ENCODE measurements around the gene AMN1. TPM values are rescaled to one million over a fixed set of nuclear protein-coding genes. Genes with fewer than 3 reads are reported as not detected.
"Not testable (repeated sequence)": the region's sequence is repeated elsewhere in the genome, so short reads cannot be mapped to it uniquely, and the experiment has no call there.

The AMN1 gene
- total RNA-seq, 1 donor from 2014 or later = 13.7 TPM

DNA sequence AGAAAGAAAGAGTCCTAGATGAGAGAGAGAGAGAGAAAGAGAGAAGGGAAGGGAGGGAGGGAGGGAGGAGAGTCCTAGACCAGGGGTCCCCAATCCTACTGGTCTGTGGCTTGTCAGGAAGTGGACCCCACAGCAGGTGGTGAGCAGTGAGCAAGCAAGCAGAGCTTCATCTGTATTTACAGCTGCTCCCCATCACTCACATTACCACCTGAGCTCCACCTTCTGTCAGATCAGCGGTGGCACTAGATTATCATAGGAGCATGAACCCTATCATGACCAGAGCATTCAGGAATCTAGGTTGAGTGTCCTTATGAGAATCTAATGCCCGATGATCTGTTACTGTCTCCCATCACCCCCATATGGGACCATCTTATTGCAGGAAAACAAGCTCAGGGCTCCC is 39.2 kb upstream of the AMN1 start:
- TF ChIP-seq, protein P1, sequence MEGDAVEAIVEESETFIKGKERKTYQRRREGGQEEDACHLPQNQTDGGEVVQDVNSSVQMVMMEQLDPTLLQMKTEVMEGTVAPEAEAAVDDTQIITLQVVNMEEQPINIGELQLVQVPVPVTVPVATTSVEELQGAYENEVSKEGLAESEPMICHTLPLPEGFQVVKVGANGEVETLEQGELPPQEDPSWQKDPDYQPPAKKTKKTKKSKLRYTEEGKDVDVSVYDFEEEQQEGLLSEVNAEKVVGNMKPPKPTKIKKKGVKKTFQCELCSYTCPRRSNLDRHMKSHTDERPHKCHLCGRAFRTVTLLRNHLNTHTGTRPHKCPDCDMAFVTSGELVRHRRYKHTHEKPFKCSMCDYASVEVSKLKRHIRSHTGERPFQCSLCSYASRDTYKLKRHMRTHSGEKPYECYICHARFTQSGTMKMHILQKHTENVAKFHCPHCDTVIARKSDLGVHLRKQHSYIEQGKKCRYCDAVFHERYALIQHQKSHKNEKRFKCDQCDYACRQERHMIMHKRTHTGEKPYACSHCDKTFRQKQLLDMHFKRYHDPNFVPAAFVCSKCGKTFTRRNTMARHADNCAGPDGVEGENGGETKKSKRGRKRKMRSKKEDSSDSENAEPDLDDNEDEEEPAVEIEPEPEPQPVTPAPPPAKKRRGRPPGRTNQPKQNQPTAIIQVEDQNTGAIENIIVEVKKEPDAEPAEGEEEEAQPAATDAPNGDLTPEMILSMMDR (IDR thresholded peaks at IDR 0.05) = no peak
- Mint-ChIP-seq H3K27me3 (no peaks in the 10 kb centered on the region), H3K9me3 (no peaks in the 10 kb centered on the region), H3K4me1 (peaks cover 30% of the 10 kb centered on the region), H3K27ac (peak overlapping the region; percentile 35), H3K36me3 (ENCODE audit: low read depth) (no peaks in the 10 kb centered on the region), H3K4me3 (no peak overlapping the region)
- intact Hi-C loops (cut with micrococcal nuclease) = loop anchor here (2.0 to 5.0 kb wide), 2 partner anchors 17 to 81 kb away; no protein-coding TSS in a partner anchor
- POLR2A ChIA-PET = interaction anchor here (0.5 to 1.4 kb wide), 7 partner anchors 32 to 293 kb away, joined by 3 to 13 read pairs (median 4); partner anchors contain the start of gene AMN1
- ATAC-seq (ENCODE audit: low read depth) = no peak
- no peak for DNase-seq
- CTCF ChIA-PET = no interaction called here

DNA sequence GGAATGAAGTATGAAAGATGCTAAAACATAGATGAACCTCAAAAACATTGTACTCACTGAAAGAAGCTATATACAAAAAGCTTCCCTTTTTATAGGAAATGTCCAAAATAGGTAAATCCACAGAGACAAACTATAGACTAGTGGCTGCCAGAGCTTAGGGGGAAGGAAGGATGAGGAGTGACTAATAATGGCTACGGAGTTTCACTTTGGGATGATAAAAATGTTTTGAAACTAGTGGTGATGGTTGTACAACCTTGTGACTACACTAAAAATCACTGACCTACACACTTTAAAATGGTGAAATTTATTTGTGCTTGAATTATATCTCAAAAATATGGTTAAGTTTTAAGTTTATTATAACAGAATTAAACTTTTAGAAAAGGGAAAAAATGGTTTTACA is 37.1 kb upstream of the AMN1 start:
- TF ChIP-seq, protein P1 (IDR thresholded peaks at IDR 0.05) = no peak
- Mint-ChIP-seq H3K36me3 (ENCODE audit: low read depth) (no peaks in the 10 kb centered on the region), H3K27me3 (no peaks in the 10 kb centered on the region), H3K4me1 (peaks cover 24% of the 10 kb centered on the region), H3K9me3 (no peaks in the 10 kb centered on the region), H3K27ac (peak overlapping the region; percentile 53), H3K4me3 (no peak overlapping the region)
- intact Hi-C loops (cut with micrococcal nuclease) = loop anchor here (2.0 to 5.0 kb wide), 2 partner anchors 13 to 79 kb away; no protein-coding TSS in a partner anchor
- DNase-seq (no peak), ATAC-seq (ENCODE audit: low read depth) (no peak)
- CTCF ChIA-PET = no interaction called here
- POLR2A ChIA-PET = interaction anchor here (0.5 to 1.0 kb wide), 3 partner anchors 19 to 110 kb away, joined by 3 to 4 read pairs (median 4); no protein-coding TSS in a partner anchor

DNA sequence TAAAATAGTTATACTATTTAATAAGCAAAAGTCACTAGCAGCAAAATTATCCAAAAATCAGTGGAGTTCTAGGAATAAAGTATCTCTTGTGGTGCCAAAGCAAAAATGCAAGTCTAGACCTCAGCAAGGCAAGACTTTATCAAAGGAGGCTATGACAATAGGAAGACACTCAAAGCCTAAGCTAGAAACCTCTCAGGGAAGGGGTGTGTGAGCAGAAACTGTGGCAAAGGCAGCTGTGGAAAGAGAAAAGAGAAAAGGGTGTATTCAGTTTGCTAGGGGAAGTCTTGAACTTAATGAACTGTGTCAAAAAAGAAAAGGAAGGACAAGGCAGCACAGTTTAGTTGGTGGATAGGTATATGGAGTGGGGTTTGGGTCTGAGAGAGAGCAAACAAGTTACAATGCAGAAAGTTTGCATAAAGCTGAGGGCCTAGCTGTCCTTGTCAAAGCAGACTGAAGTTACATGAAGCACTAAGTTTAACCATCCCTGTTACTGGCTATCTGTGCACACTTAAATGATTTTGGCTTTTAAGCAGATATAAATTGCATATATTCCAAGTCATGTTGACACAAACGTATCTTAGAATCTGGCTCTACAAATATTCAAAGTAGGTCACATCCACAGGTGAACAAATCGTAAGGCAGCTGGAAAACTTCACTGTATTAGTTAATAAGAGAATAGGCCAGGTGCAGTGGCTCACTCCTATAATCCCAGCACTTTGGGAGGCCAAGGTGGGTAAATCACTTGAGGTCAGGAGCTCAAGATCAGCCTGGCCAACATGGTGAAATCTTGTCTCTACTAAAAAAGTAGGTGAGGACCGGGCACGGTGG is 31.0 kb upstream of the AMN1 start:
- peaks cover 3% of the 10 kb centered on the region for H3K9me3 Mint-ChIP-seq

DNA sequence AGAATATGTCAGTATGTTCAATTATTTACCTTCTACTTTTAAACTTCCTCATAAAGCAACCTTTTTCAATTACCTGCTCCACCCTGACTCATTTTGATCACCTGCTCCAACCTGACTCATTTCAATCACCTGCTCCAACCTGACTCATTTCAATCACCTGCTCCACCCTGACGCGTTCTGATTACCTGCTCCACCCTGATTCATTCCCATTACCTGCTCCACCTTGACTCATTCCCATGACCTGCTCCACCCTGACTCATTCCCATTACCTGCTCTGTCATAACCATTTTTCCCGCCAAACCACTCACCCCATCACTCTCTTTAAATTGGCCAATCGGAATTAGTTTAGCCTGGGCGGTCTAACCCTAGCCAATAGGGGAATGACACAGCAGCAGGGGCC is 29.5 kb upstream of the AMN1 start:
- CTCF ChIA-PET; H3K9me3 Mint-ChIP-seq; H3K27me3 Mint-ChIP-seq; H3K27ac Mint-ChIP-seq; DNase-seq; H3K4me3 Mint-ChIP-seq; ATAC-seq (ENCODE audit: low read depth); H3K36me3 Mint-ChIP-seq (ENCODE audit: low read depth); intact Hi-C loops (cut with micrococcal nuclease): not testable (repeated sequence)
- H3K4me1 Mint-ChIP-seq = peaks cover 28% of the 10 kb centered on the region
- POLR2A ChIA-PET = interaction anchor here (0.7 kb wide), 1 partner anchor 57 kb away, joined by 5 read pairs; no protein-coding TSS in a partner anchor

More for the DNA sequence above, 31.0 kb upstream of the AMN1 start:
- ATAC-seq (ENCODE audit: low read depth) (peak; percentile 40), DNase-seq (no peak)
- Mint-ChIP-seq H3K4me3 (peak overlapping the region; percentile 32), H3K4me1 (peaks cover 31% of the 10 kb centered on the region), H3K36me3 (ENCODE audit: low read depth) (no peaks in the 10 kb centered on the region), H3K27me3 (no peaks in the 10 kb centered on the region), H3K27ac (peak overlapping the region; percentile 73)
- TF ChIP-seq, protein P1 (IDR thresholded peaks at IDR 0.05) = no peak
- intact Hi-C loops (cut with micrococcal nuclease) = loop anchor here (2.0 kb wide), 1 partner anchor 19 kb away; no protein-coding TSS in a partner anchor
- ChIA-PET CTCF (no interaction called here), POLR2A (interaction anchor here (0.5 to 1.6 kb wide), 5 partner anchors 11 to 191 kb away, joined by 3 to 7 read pairs (median 6); no protein-coding TSS in a partner anchor)

DNA sequence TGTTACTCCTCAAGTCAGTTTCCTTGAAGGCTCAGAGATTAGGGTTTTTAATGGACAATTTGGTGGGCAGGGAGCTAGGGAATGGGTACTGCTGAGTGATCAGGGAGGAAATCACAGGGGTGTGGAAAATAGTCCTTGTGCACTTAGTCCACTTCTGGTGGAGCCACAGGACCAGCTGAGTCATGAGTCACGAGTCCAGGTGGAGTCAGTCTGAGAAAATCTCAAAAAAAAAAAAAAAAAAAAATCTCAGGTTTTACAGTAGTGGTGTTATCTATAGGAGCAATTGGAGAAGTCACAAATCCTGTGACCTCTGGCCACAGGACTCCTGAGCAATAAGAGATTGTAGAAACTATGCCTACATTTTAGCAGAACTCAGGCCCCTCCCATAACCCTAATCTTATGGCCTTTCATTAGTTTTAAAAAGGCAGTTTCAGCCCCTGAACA is 28.2 kb upstream of the AMN1 start:
- peaks cover 3% of the 10 kb centered on the region for H3K9me3 Mint-ChIP-seq
- peaks cover 33% of the 10 kb centered on the region for H3K4me1 Mint-ChIP-seq
- TF ChIP-seq, protein P1 (IDR thresholded peaks at IDR 0.05) = no peak
- no peak overlapping the region for H3K4me3 Mint-ChIP-seq
- intact Hi-C loops (cut with micrococcal nuclease) = no loop called here
- POLR2A ChIA-PET = interaction anchor here (0.6 to 1.7 kb wide), 7 partner anchors 25 to 98 kb away, joined by 3 to 7 read pairs (median 3); partner anchors contain the start of genes AMN1 and ETFBKMT
- ATAC-seq (ENCODE audit: low read depth) = no peak
- H3K27me3 Mint-ChIP-seq = no peaks in the 10 kb centered on the region
- DNase-seq = no peak
- peak overlapping the region; percentile 53 for H3K27ac Mint-ChIP-seq
- H3K36me3 Mint-ChIP-seq (ENCODE audit: low read depth) = no peaks in the 10 kb centered on the region
- CTCF ChIA-PET = no interaction called here
